ENCODE measurements around the gene PLEKHN1.

GRCh38 chr1:999725-1000356 lies 33.6 kb downstream of the PLEKHN1 start, which contains the start of gene HES4:
- TF ChIP-seq CTCF (IDR thresholded peaks at IDR 0.05; ENCODE audit: low read length) (no peak), EZH2 (optimal IDR thresholded peaks at IDR 0.05; ENCODE audit: low read depth, low read length) (no peak), EZH2phosphoT487 (IDR thresholded peaks at IDR 0.05; ENCODE audit: low read length) (no peak)
